Lower lobe of right lung (tissue), 2 donors: Measurements from ENCODE around the gene RIC1. TPM values are rescaled to one million over a fixed set of nuclear protein-coding genes. Genes with fewer than 3 reads are reported as not detected.
"Not testable (repeated sequence)": the region's sequence is repeated elsewhere in the genome, so short reads cannot be mapped to it uniquely, and the experiment has no call there.

Source experiments
- ATAC-seq, 2 donors: fragments of 200-7000 bp; cut with Tn5 transposase; one replicate each; pipeline ENCODE4 v1.9.1; 2020 to 2022; ENCODE audit warnings: mild to moderate bottlenecking in 2 of 2, moderate library complexity in 2 of 2
- DNase-seq: peaks from one replicate; pipeline ENCODE4 v3.0.0-alpha.2; 2020
- H3K27ac ChIP-seq: fragments of 200-600 bp; one replicate; pipeline ENCODE4 v1.8.0; 2022
- H3K27me3 ChIP-seq: fragments of 200-600 bp; one replicate; pipeline ENCODE4 v1.8.0; 2022; ENCODE audit warnings: low read depth
- H3K36me3 ChIP-seq: fragments of 200-600 bp; one replicate; pipeline ENCODE4 v1.8.0; 2022; ENCODE audit warnings: mild to moderate bottlenecking
- H3K4me1 ChIP-seq: fragments of 200-600 bp; one replicate; pipeline ENCODE4 v1.8.0; 2022
- H3K4me3 ChIP-seq: fragments of 200-600 bp; one replicate; pipeline ENCODE4 v1.8.0; 2022; ENCODE audit warnings: mild to moderate bottlenecking
- H3K9me3 ChIP-seq: fragments of 200-600 bp; one replicate; pipeline ENCODE4 v1.8.0; 2022
- intact Hi-C: fragments of 100-400 bp; cut with DNase I; formaldehyde crosslinking; loops from one replicate; pipeline ENCODE4 v1.11.0; 2022
- long read RNA-seq: library from polyadenylated mRNA; unstranded; transcript quantifications from one replicate; pipeline ENCODE4 v2.0.0, GENCODE V29; 2021
- total RNA-seq: library from RNA; stranded (reverse); fragmentation: NEBNext Ultra II Directional; extraction: Animal tissue kit (Norgen Biotek cat#: 25700); gene quantifications from one replicate; pipeline ENCODE4 v1.2.1, GENCODE V29; 2021
- TF ChIP-seq, protein P1 (sequence below): fragments of 200-600 bp; IDR thresholded peaks from one replicate; pipeline ENCODE4 v1.8.0; 2022; ENCODE audit warnings: antibody characterized with exemption, mild to moderate bottlenecking
- donor health status: DM: no; HTN: yes; CAD: no; lungs with severe emphysema.

RIC1 gene, protein sequence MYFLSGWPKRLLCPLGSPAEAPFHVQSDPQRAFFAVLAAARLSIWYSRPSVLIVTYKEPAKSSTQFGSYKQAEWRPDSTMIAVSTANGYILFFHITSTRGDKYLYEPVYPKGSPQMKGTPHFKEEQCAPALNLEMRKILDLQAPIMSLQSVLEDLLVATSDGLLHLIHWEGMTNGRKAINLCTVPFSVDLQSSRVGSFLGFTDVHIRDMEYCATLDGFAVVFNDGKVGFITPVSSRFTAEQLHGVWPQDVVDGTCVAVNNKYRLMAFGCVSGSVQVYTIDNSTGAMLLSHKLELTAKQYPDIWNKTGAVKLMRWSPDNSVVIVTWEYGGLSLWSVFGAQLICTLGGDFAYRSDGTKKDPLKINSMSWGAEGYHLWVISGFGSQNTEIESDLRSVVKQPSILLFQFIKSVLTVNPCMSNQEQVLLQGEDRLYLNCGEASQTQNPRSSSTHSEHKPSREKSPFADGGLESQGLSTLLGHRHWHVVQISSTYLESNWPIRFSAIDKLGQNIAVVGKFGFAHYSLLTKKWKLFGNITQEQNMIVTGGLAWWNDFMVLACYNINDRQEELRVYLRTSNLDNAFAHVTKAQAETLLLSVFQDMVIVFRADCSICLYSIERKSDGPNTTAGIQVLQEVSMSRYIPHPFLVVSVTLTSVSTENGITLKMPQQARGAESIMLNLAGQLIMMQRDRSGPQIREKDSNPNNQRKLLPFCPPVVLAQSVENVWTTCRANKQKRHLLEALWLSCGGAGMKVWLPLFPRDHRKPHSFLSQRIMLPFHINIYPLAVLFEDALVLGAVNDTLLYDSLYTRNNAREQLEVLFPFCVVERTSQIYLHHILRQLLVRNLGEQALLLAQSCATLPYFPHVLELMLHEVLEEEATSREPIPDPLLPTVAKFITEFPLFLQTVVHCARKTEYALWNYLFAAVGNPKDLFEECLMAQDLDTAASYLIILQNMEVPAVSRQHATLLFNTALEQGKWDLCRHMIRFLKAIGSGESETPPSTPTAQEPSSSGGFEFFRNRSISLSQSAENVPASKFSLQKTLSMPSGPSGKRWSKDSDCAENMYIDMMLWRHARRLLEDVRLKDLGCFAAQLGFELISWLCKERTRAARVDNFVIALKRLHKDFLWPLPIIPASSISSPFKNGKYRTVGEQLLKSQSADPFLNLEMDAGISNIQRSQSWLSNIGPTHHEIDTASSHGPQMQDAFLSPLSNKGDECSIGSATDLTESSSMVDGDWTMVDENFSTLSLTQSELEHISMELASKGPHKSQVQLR (N-terminal part only)
- 20.5 TPM for total RNA-seq
- long read RNA-seq, full-length matches to known transcripts, result 2 of 15 reads
- long read RNA-seq, partial matches to known transcripts, result 9 of 15 reads
- long read RNA-seq, other reads (novel, unspliced or antisense), result 4 of 15 reads

DNA sequence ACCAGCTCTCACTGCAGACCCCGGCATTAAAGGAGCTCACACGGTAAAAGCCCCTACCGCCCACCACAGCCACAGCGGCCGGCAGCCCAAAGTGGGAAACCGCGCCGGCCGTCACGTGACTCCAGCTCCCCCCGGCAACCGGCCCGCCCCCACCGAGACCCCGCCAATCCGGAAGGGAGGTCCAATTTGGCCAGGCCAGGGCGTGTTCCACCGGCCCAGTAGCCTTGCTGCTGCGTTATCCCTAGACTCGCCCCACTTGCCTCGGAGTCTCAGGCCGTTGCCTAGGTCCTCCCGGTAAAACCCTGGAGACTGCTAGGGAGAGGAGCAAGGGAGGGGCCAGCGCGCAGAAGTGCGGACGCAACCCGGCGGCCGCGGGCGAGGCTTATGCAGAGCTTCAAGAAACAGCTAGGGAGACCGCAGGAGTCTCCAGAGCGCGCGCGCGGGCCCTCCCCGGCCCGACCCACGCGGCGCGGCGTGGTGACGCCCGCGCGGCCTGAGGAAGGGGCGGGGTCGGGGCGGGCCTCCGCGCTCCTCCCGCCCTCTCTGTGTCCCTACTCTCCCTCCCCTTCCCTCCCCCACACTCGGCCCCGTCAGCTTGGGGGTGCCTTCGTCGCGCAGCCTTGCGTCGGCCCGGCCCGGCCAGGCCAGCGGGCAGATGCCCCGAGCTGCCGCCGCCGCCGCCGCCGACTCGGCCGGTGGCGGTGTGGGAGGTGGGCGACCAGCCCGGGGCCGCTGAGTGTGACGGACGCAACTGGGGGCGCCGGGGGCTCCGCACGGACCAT lies at the start of gene RIC1:
TSS of gene RIC1 (plus strand) at position 578 of the 782 bp plus-strand sequence. CDS start at position 781, 203 bp downstream.
- intact Hi-C loops, result no loop called here
- H3K27me3 ChIP-seq, result no peaks in the 10 kb centered on the region
- peak within 1 kb of the TSS; percentile 97 for H3K27ac ChIP-seq
- ATAC-seq (peak; percentile 96 to 98), DNase-seq (peak; percentile 96)
- peaks cover 78% of the 10 kb centered on the region for H3K4me1 ChIP-seq
- H3K4me3 ChIP-seq, result peak within 1 kb of the TSS; percentile 96
- TF ChIP-seq, protein P1, sequence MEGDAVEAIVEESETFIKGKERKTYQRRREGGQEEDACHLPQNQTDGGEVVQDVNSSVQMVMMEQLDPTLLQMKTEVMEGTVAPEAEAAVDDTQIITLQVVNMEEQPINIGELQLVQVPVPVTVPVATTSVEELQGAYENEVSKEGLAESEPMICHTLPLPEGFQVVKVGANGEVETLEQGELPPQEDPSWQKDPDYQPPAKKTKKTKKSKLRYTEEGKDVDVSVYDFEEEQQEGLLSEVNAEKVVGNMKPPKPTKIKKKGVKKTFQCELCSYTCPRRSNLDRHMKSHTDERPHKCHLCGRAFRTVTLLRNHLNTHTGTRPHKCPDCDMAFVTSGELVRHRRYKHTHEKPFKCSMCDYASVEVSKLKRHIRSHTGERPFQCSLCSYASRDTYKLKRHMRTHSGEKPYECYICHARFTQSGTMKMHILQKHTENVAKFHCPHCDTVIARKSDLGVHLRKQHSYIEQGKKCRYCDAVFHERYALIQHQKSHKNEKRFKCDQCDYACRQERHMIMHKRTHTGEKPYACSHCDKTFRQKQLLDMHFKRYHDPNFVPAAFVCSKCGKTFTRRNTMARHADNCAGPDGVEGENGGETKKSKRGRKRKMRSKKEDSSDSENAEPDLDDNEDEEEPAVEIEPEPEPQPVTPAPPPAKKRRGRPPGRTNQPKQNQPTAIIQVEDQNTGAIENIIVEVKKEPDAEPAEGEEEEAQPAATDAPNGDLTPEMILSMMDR, result no peak
- no peaks in the 10 kb centered on the region for H3K9me3 ChIP-seq
- no peaks in the 10 kb centered on the region for H3K36me3 ChIP-seq

DNA sequence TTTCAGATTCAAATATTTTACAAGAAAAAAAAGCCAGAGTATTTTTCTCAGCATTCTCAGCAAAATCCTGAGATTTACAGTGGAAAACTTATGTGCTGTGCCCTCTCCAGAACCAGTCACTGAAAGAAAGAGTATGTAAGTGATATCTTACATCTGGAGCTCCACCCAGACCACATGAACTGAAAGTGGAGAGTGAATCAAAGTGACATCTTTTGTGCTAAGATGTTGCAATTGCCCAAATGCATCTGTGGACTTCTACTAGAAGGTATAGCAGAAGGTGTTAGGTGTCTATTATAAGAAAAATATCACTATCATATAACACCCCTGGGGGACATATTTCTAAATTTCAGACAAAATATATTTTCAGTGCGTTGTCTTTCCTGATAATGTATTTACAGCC lies 49.0 kb upstream of the RIC1 start:
- ATAC-seq (no peak), DNase-seq (no peak)
- no peaks in the 10 kb centered on the region for H3K9me3 ChIP-seq
- H3K4me1 ChIP-seq, result no peaks in the 10 kb centered on the region
- no peaks in the 10 kb centered on the region for H3K36me3 ChIP-seq
- no peaks in the 10 kb centered on the region for H3K27me3 ChIP-seq
- intact Hi-C loops, result no loop called here
- no peak overlapping the region for H3K27ac ChIP-seq
- no peak overlapping the region for H3K4me3 ChIP-seq
- TF ChIP-seq, protein P1, result no peak

DNA sequence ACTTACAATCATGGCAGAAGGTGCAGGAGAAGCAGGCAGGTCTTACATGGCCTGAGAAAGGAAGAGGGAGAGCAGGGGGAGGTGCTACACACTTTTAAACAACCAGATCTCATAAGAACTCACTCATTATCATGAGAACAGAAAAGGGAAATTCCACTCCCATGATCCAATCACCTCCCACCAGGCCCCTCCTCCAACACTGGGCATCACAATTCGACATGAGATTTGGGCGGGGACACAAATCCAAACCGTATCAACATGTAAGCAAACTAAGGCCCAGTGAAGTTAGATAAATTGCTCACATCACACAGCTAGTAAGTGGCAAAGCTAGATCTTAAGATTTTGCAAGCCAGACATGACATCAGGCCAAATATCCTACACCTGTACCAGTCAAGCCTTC lies 48.3 kb upstream of the RIC1 start:
- no peaks in the 10 kb centered on the region for H3K4me1 ChIP-seq
- intact Hi-C loops, result no loop called here
- no peaks in the 10 kb centered on the region for H3K9me3 ChIP-seq
- no peak overlapping the region for H3K27ac ChIP-seq
- TF ChIP-seq, protein P1, result no peak
- H3K36me3 ChIP-seq, result no peaks in the 10 kb centered on the region
- DNase-seq (no peak), ATAC-seq (no peak)
- no peaks in the 10 kb centered on the region for H3K27me3 ChIP-seq
- no peak overlapping the region for H3K4me3 ChIP-seq

DNA sequence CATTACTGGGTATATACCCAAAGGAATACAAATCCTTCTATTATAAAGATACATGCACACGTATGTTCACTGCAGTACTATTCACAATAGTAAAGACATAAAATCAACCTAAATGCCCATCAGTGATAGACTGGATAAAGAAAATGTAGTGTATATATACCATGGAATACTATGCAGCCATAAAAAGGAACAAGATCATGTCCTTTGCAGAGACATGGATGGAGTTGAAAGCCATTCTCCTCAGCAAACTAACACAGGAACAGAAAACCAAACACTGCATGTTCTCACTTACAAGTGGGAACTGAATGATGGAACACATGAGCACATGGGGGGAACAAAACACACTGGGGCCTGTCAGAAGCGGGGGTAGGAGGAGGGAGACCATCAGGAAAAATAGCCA lies 47.2 kb upstream of the RIC1 start:
- H3K4me3 ChIP-seq, H3K4me1 ChIP-seq, intact Hi-C loops, H3K27ac ChIP-seq, ATAC-seq, DNase-seq, H3K36me3 ChIP-seq, H3K9me3 ChIP-seq, H3K27me3 ChIP-seq: not testable (repeated sequence)

DNA sequence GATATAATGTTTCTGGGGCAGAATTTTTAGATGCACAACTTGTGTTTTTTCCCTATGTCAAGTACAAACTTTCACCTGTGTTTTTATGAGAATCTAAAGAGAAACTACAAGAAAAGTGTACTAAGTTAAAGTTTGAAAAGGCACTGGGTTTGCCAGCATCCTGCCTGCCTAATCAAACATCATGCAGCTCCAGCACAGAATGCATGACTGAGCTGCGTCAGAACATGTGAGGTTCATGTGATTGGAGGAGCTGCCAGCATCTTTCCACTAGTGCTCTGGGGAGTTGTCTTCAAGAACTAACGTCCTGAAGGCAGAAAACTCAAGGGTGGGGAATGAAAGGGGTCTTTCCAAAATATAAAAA lies 46.1 kb upstream of the RIC1 start:
- no peak for DNase-seq
- peak; percentile 46 for ATAC-seq
- peaks cover 9% of the 10 kb centered on the region for H3K4me1 ChIP-seq
- no peak overlapping the region for H3K27ac ChIP-seq
- intact Hi-C loops, result no loop called here
- H3K27me3 ChIP-seq, result no peaks in the 10 kb centered on the region
- H3K4me3 ChIP-seq, result no peak overlapping the region
- TF ChIP-seq, protein P1, result no peak
- H3K9me3 ChIP-seq, result no peaks in the 10 kb centered on the region
- H3K36me3 ChIP-seq, result no peaks in the 10 kb centered on the region
